HG03095 (cell line): ENCODE measurements around the gene GRB7.

ENCODE experiments used
- ATAC-seq: cut with Tn5 transposase; IDR thresholded peaks from one replicate; pipeline ENCODE4 v1.9.1; 2021; ENCODE audit warnings: moderate library complexity; ENCODE audit not compliant: unreplicated experiment

Gene GRB7

DNA sequence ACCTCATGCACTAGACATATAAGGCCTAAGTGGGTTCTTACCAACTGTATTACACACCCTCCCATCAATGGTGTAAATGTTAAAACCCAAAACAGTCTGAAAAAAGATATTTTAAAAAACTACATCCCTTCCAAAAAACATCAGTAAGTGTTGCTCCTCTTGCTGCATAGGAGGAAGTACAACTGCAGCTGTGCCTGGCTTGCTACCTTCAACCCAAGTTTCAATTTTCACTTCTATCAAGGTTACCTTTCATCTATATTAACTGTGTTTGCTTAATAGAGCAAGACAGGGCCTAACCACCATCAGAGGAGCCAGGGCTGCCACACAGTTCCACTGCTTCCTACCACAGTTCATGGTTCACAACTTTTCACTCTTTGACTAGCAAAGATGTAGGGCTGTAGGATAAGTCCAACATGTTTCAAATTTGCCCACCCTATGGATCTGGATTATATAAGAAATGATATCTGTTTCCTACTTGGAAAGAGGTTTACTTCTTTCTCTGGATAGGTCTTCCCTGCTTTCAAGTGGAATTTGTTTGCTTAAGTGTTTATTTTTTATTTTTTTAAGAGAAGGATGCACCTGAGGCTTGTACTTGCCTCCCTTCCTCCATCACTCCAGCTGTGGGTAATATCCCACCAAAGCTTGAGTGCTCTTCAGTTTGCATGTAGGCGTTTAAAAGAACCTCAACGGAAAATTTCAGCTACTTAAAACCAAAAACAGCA, 56.7 kb downstream of the GRB7 start:
- ATAC-seq = no peak
